Caki2 (cell line): ENCODE measurements around the gene AKNA. TPM values are rescaled to one million over a fixed set of nuclear protein-coding genes. Genes with fewer than 3 reads are reported as not detected.
A peak's percentile ranks its signal among the peaks of the same experiment; 100 is the strongest.

ENCODE experiments used
- DNase-seq: peaks from one replicate; pipeline ENCODE4 v3.0.0-alpha.2; 2015; ENCODE audit warnings: low read depth
- in situ Hi-C: cut with HindIII; loops from 2 replicates; pipeline ENCODE4 v1.10.0; 2016; ENCODE audit warnings: low sequenced_read_pairs, low pct_unique_long_range_greater_than_20kb, mixed read lengths
- total RNA-seq: library from RNA; depleted of rRNA; stranded (reverse); fragments of >200 nt; shearing (Covaris generic); gene quantifications from 2 replicates; pipeline ENCODE4 v1.2.3, GENCODE V29; 2014; ENCODE audit warnings: low replicate concordance

Gene AKNA
- total RNA-seq, 1 experiment from 2014 or later, result 6.3 TPM

GRCh38 chr9:114421147-114421546 lies 33.4 kb upstream of the AKNA start:
- no peak for DNase-seq
- in situ Hi-C loops, result no loop called here

GRCh38 chr9:114419796-114420195 lies 32.0 kb upstream of the AKNA start:
- no peak for DNase-seq
- in situ Hi-C loops, result no loop called here

GRCh38 chr9:114418053-114418452 lies 30.3 kb upstream of the AKNA start:
- no peak for DNase-seq
- in situ Hi-C loops, result no loop called here

GRCh38 chr9:114417511-114417910 lies 29.7 kb upstream of the AKNA start:
- DNase-seq, result no peak
- in situ Hi-C loops, result no loop called here

GRCh38 chr9:114416906-114417305 lies 29.1 kb upstream of the AKNA start:
- no peak for DNase-seq
- in situ Hi-C loops, result no loop called here

GRCh38 chr9:114416290-114416689 lies 28.5 kb upstream of the AKNA start:
- DNase-seq, result no peak
- in situ Hi-C loops, result no loop called here

- in situ Hi-C loops, result no loop called here
- DNase-seq, result no peak
Observed at GRCh38 chr9:114414346-114414745, 26.6 kb upstream of the AKNA start.

GRCh38 chr9:114413861-114414301 lies 26.1 kb upstream of the AKNA start:
- DNase-seq, result no peak
- in situ Hi-C loops, result no loop called here

GRCh38 chr9:114412048-114412683 lies 24.4 kb upstream of the AKNA start:
- in situ Hi-C loops, result no loop called here

GRCh38 chr9:114411452-114411851 lies 23.7 kb upstream of the AKNA start:
- DNase-seq, result no peak
- in situ Hi-C loops, result no loop called here

More at GRCh38 chr9:114412048-114412683, 24.4 kb upstream of the AKNA start:
- DNase-seq, result no peak

- no peak for DNase-seq
- in situ Hi-C loops, result no loop called here
Observed at GRCh38 chr9:114410910-114411309, 23.1 kb upstream of the AKNA start.

GRCh38 chr9:114409842-114410241 lies 22.1 kb upstream of the AKNA start:
- in situ Hi-C loops, result no loop called here

GRCh38 chr9:114409103-114409780 lies 21.5 kb upstream of the AKNA start:
- no peak for DNase-seq
- in situ Hi-C loops, result no loop called here

More at GRCh38 chr9:114409842-114410241, 22.1 kb upstream of the AKNA start:
- no peak for DNase-seq

GRCh38 chr9:114408645-114409044 lies 20.9 kb upstream of the AKNA start:
- in situ Hi-C loops, result no loop called here
- DNase-seq, result no peak

- in situ Hi-C loops, result no loop called here
- no peak for DNase-seq
Observed at GRCh38 chr9:114407889-114408288, 20.1 kb upstream of the AKNA start.

GRCh38 chr9:114406441-114406840 lies 18.7 kb upstream of the AKNA start:
- in situ Hi-C loops, result no loop called here
- no peak for DNase-seq

- in situ Hi-C loops, result no loop called here
- peak; percentile 68 for DNase-seq
Observed at GRCh38 chr9:114405294-114406034, 17.7 kb upstream of the AKNA start.

GRCh38 chr9:114404531-114404930 lies 16.7 kb upstream of the AKNA start:
- DNase-seq, result no peak
- in situ Hi-C loops, result no loop called here

- no peak for DNase-seq
- in situ Hi-C loops, result no loop called here
Observed at GRCh38 chr9:114403153-114403756, 15.5 kb upstream of the AKNA start.
